ENCODE results near the gene AJUBA.

AJUBA gene

GRCh38 chr14:22935156-22935555, 47.2 kb downstream of the AJUBA start:
- peaks cover 0 to 3% of the 10 kb centered on the region in 2 donors for H3K36me3 ChIP-seq (ENCODE audit: control insufficient read depth in 2 of 2, insufficient read depth in 2 of 2, low read length in 2 of 2)
- H3K27ac ChIP-seq (ENCODE audit: low read length), result no peak overlapping the region
- H3K4me1 ChIP-seq (ENCODE audit: control insufficient read depth, insufficient read depth, low read length), result no peaks in the 10 kb centered on the region
- H3K9ac ChIP-seq (ENCODE audit: low read length in 2 of 2), result no peak overlapping the region
- H3K4me3 ChIP-seq (ENCODE audit: low read length in 2 of 2), result no peak overlapping the region
- no peaks in the 10 kb centered on the region for H3K27me3 ChIP-seq (ENCODE audit: control insufficient read depth in 1 of 2, insufficient read depth in 2 of 2, low read length in 2 of 2)
- H3K9me3 ChIP-seq (ENCODE audit: control insufficient read depth in 2 of 2, low read length in 2 of 2), result no peaks in the 10 kb centered on the region

- Histone ChIP-seq H3K27ac (ENCODE audit: low read length) (no peak overlapping the region), H3K4me3 (ENCODE audit: low read length in 2 of 2) (no peak overlapping the region), H3K9me3 (ENCODE audit: control insufficient read depth in 2 of 2, low read length in 2 of 2) (no peaks in the 10 kb centered on the region), H3K9ac (ENCODE audit: low read length in 2 of 2) (no peak overlapping the region), H3K4me1 (ENCODE audit: control insufficient read depth, insufficient read depth, low read length) (peaks cover 14% of the 10 kb centered on the region), H3K27me3 (ENCODE audit: control insufficient read depth in 1 of 2, insufficient read depth in 2 of 2, low read length in 2 of 2) (no peaks in the 10 kb centered on the region), H3K36me3 (ENCODE audit: control insufficient read depth in 2 of 2, insufficient read depth in 2 of 2, low read length in 2 of 2) (peaks cover 0 to 2% of the 10 kb centered on the region in 2 donors)
These were observed 50.2 kb downstream of the AJUBA start for GRCh38 chr14:22932146-22932545.

- Histone ChIP-seq H3K27me3 (ENCODE audit: control insufficient read depth in 1 of 2, insufficient read depth in 2 of 2, low read length in 2 of 2) (no peaks in the 10 kb centered on the region), H3K9me3 (ENCODE audit: control insufficient read depth in 2 of 2, low read length in 2 of 2) (no peaks in the 10 kb centered on the region), H3K4me1 (ENCODE audit: control insufficient read depth, insufficient read depth, low read length) (peaks cover 18% of the 10 kb centered on the region), H3K9ac (ENCODE audit: low read length in 2 of 2) (peak overlapping the region; percentile 65 to 74), H3K27ac (ENCODE audit: low read length) (peak overlapping the region; percentile 83), H3K36me3 (ENCODE audit: control insufficient read depth in 2 of 2, insufficient read depth in 2 of 2, low read length in 2 of 2) (peaks cover 9 to 12% of the 10 kb centered on the region in 2 donors), H3K4me3 (ENCODE audit: low read length in 2 of 2) (peak overlapping the region; percentile 78 to 99)
These were observed 52.4 kb downstream of the AJUBA start for GRCh38 chr14:22929961-22930364.

GRCh38 chr14:22929104-22929960, 53.0 kb downstream of the AJUBA start, which contains the start of gene PRMT5:
TSS of gene PRMT5 (minus strand) at chr14:22929376. CDS start at chr14:22929361, 15 bp downstream.
- H3K9ac ChIP-seq (ENCODE audit: low read length in 2 of 2), result peak within 1 kb of the TSS; percentile 97 to 99
- H3K4me3 ChIP-seq (ENCODE audit: low read length in 2 of 2), result peak within 1 kb of the TSS; percentile 99 to 100
- H3K36me3 ChIP-seq (ENCODE audit: control insufficient read depth in 2 of 2, insufficient read depth in 2 of 2, low read length in 2 of 2), result peaks cover 14 to 18% of the 10 kb centered on the region in 2 donors
- H3K27me3 ChIP-seq (ENCODE audit: control insufficient read depth in 1 of 2, insufficient read depth in 2 of 2, low read length in 2 of 2), result no peaks in the 10 kb centered on the region
- H3K27ac ChIP-seq (ENCODE audit: low read length), result peak within 1 kb of the TSS; percentile 92
- no peaks in the 10 kb centered on the region for H3K9me3 ChIP-seq (ENCODE audit: control insufficient read depth in 2 of 2, low read length in 2 of 2)
- H3K4me1 ChIP-seq (ENCODE audit: control insufficient read depth, insufficient read depth, low read length), result peaks cover 18% of the 10 kb centered on the region

GRCh38 chr14:22928237-22929103, 53.9 kb downstream of the AJUBA start:
- H3K27ac ChIP-seq (ENCODE audit: low read length), result peak overlapping the region; percentile 92
- peaks cover 21 to 24% of the 10 kb centered on the region in 2 donors for H3K36me3 ChIP-seq (ENCODE audit: control insufficient read depth in 2 of 2, insufficient read depth in 2 of 2, low read length in 2 of 2)
- H3K9me3 ChIP-seq (ENCODE audit: control insufficient read depth in 2 of 2, low read length in 2 of 2), result no peaks in the 10 kb centered on the region
- peaks cover 18% of the 10 kb centered on the region for H3K4me1 ChIP-seq (ENCODE audit: control insufficient read depth, insufficient read depth, low read length)
- H3K27me3 ChIP-seq (ENCODE audit: control insufficient read depth in 1 of 2, insufficient read depth in 2 of 2, low read length in 2 of 2), result no peaks in the 10 kb centered on the region
- peak overlapping the region; percentile 97 to 99 for H3K9ac ChIP-seq (ENCODE audit: low read length in 2 of 2)
- H3K4me3 ChIP-seq (ENCODE audit: low read length in 2 of 2), result peak overlapping the region; percentile 99 to 100

GRCh38 chr14:22926316-22926715, 56.0 kb downstream of the AJUBA start:
- Histone ChIP-seq H3K36me3 (ENCODE audit: control insufficient read depth in 2 of 2, insufficient read depth in 2 of 2, low read length in 2 of 2) (peaks cover 32 to 38% of the 10 kb centered on the region in 2 donors), H3K4me1 (ENCODE audit: control insufficient read depth, insufficient read depth, low read length) (peaks cover 18% of the 10 kb centered on the region), H3K9me3 (ENCODE audit: control insufficient read depth in 2 of 2, low read length in 2 of 2) (no peaks in the 10 kb centered on the region), H3K27ac (ENCODE audit: low read length) (no peak overlapping the region), H3K4me3 (ENCODE audit: low read length in 2 of 2) (no peak overlapping the region), H3K27me3 (ENCODE audit: control insufficient read depth in 1 of 2, insufficient read depth in 2 of 2, low read length in 2 of 2) (no peaks in the 10 kb centered on the region), H3K9ac (ENCODE audit: low read length in 2 of 2) (no peak overlapping the region)

- no peak overlapping the region for H3K27ac ChIP-seq (ENCODE audit: low read length)
- no peaks in the 10 kb centered on the region for H3K9me3 ChIP-seq (ENCODE audit: control insufficient read depth in 2 of 2, low read length in 2 of 2)
- H3K9ac ChIP-seq (ENCODE audit: low read length in 2 of 2), result no peak overlapping the region
- peaks cover 40 to 46% of the 10 kb centered on the region in 2 donors for H3K36me3 ChIP-seq (ENCODE audit: control insufficient read depth in 2 of 2, insufficient read depth in 2 of 2, low read length in 2 of 2)
- peaks cover 18% of the 10 kb centered on the region for H3K4me1 ChIP-seq (ENCODE audit: control insufficient read depth, insufficient read depth, low read length)
- no peaks in the 10 kb centered on the region for H3K27me3 ChIP-seq (ENCODE audit: control insufficient read depth in 1 of 2, insufficient read depth in 2 of 2, low read length in 2 of 2)
- H3K4me3 ChIP-seq (ENCODE audit: low read length in 2 of 2), result no peak overlapping the region
These were observed 56.8 kb downstream of the AJUBA start for GRCh38 chr14:22925513-22925912.

GRCh38 chr14:22923746-22924145, 58.6 kb downstream of the AJUBA start:
- no peaks in the 10 kb centered on the region for H3K27me3 ChIP-seq (ENCODE audit: control insufficient read depth in 1 of 2, insufficient read depth in 2 of 2, low read length in 2 of 2)
- no peak overlapping the region for H3K27ac ChIP-seq (ENCODE audit: low read length)
- no peak overlapping the region for H3K4me3 ChIP-seq (ENCODE audit: low read length in 2 of 2)
- no peak overlapping the region for H3K9ac ChIP-seq (ENCODE audit: low read length in 2 of 2)
- H3K9me3 ChIP-seq (ENCODE audit: control insufficient read depth in 2 of 2, low read length in 2 of 2), result no peaks in the 10 kb centered on the region
- peaks cover 22% of the 10 kb centered on the region for H3K4me1 ChIP-seq (ENCODE audit: control insufficient read depth, insufficient read depth, low read length)
- H3K36me3 ChIP-seq (ENCODE audit: control insufficient read depth in 2 of 2, insufficient read depth in 2 of 2, low read length in 2 of 2), result peaks cover 43 to 50% of the 10 kb centered on the region in 2 donors

GRCh38 chr14:22922294-22922693, 60.1 kb downstream of the AJUBA start:
- Histone ChIP-seq H3K27me3 (ENCODE audit: control insufficient read depth in 1 of 2, insufficient read depth in 2 of 2, low read length in 2 of 2) (no peaks in the 10 kb centered on the region), H3K9ac (ENCODE audit: low read length in 2 of 2) (no peak overlapping the region), H3K4me1 (ENCODE audit: control insufficient read depth, insufficient read depth, low read length) (peaks cover 19% of the 10 kb centered on the region), H3K36me3 (ENCODE audit: control insufficient read depth in 2 of 2, insufficient read depth in 2 of 2, low read length in 2 of 2) (peaks cover 43 to 49% of the 10 kb centered on the region in 2 donors), H3K9me3 (ENCODE audit: control insufficient read depth in 2 of 2, low read length in 2 of 2) (no peaks in the 10 kb centered on the region), H3K4me3 (ENCODE audit: low read length in 2 of 2) (no peak overlapping the region), H3K27ac (ENCODE audit: low read length) (no peak overlapping the region)

Data from stomach smooth muscle (tissue), 2 donors.